GM12891 (cell line): ENCODE results near the gene FAXC.
"Not testable (repeated sequence)": the region's sequence is repeated elsewhere in the genome, so short reads cannot be mapped to it uniquely, and the experiment has no call there.

Source experiments
- POLR2A ChIP-seq: IDR thresholded peaks from 2 replicates; pipeline ENCODE4 v1.6.1; 2011; ENCODE audit warnings: low read depth, low read length, control low read depth
- POLR2AphosphoS5 ChIP-seq: IDR thresholded peaks from 2 replicates; pipeline ENCODE4 v1.6.1; 2011; ENCODE audit warnings: low read depth, low read length, control low read depth
- TAF1 ChIP-seq: IDR thresholded peaks from 2 replicates; pipeline ENCODE4 v1.6.1; 2011; ENCODE audit warnings: low read depth, low read length, control low read depth

- not testable (repeated sequence) for TF ChIP-seq POLR2A, TAF1, POLR2AphosphoS5
Observed at GRCh38 chr6:99266996-99267395, 82.5 kb downstream of the FAXC start.
